RCC 7860 (cell line): ENCODE measurements around the gene MARCHF3.
"Not testable (repeated sequence)": the region's sequence is repeated elsewhere in the genome, so short reads cannot be mapped to it uniquely, and the experiment has no call there.

Source experiments
- DNase-seq: peaks from one replicate; pipeline ENCODE4 v3.0.0-alpha.2; 2015; ENCODE audit warnings: low spot score
- FAIRE-seq: peaks from 2 replicates; lab custom pipeline; 2012; peaks lifted over from hg19 to GRCh38; lab: Jason Lieb, UNC

The MARCHF3 gene

GRCh38 chr5:126924331-126925033 is 105.9 kb downstream of the MARCHF3 start:
- no peak for DNase-seq
- no peak for FAIRE-seq

DNA sequence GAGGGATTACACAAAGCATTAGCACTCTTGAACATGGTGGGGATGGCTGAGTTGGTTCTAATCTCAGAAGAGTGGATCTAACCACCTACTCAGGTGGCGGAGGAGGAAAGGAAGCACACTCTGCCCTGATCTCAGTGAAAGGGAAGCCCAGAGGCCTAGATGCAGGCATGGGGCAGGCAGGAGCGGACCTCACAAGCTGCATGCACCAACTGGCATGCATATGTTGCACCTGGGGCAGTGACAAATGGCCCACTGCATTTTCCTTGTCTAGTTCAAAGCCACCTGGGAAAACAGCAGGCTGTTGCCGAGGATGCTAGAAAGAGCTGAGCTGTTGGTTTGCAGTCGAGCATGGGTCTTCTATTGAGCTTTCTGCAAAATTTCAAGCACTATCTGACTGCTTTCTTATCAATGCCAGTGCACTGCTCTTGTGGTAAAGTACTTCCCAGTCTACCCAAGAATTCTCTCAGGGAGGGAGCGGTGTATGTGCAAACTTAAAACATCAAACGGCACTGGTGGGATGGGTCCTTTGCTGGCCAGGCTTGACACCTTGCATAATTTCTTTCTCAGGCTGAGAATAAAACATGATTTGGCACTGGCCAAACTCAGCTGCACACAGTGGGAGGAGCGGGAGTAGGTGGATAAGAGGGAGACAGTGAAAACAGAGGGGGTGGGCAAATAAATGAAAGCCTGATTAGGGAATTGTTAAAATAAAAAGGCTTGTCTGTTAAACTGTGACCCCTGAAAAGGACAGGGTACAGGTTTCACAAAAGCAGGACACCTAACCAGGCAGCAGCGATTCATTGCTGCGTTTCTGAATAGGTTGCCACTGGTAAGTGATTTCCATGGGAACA is 108.9 kb downstream of the MARCHF3 start:
- no peak for DNase-seq
- no peak for FAIRE-seq

DNA sequence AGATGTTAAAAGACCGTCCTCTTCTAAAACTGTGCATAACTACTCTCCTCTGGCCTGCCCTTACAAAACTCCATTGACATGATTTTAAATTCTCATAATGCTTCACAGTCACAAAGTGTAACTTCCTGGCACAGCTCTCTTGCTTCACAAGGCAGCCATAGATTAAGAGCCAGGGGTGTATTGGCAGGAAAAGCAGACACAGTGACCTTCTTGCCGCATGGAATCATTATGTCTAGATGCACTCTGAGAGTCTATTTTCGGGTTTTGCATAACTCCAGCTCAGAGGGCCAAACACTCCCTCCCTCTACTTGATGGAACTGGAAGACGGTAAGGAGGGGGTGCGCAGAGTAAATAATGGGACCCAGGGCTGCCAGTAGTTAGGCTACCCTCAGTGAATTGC is 110.1 kb downstream of the MARCHF3 start:
- DNase-seq (no peak), FAIRE-seq (no peak)

DNA sequence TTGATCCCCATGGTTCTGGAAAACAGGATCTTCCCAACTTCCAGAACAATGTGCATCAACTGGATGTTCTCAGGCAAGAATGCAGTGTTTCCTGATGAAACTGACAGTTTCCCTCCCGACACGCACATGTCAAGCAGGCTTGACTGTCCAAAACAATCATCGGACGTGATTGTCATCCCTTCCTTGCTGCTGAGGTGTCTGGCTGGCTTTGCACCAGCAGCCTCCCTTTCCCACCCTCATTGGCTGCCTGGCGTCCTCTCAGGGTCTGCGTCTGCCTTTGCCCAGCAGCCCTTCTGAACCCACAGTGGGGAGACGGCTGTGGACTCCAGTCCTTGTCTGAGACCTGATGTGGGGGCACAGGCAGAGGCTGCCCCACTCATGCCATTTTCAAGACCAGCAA is 110.8 kb downstream of the MARCHF3 start:
- FAIRE-seq, result no peak

DNA sequence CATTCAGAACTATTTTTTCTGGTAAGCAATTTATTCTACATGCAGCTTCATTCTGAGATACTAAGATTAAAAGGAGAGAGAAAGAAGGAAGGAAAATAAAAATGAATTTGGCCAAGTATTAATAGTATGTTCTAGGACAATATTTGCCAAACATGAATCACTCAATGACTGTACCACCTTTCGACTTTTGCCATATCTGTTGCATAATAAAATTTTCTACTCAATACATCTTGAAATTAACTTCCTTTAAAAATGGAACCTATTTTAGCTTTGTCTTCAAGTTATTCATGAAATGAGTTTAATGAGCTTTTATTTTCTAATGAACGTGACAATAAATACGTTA is 111.8 kb downstream of the MARCHF3 start:
- FAIRE-seq (no peak), DNase-seq (no peak)

More for the DNA sequence above, 110.8 kb downstream of the MARCHF3 start:
- DNase-seq, result no peak

- DNase-seq (peak; percentile 12), FAIRE-seq (no peak)
Measured at GRCh38 chr5:126917918-126918614, 112.3 kb downstream of the MARCHF3 start.

GRCh38 chr5:126915496-126915895 is 114.9 kb downstream of the MARCHF3 start:
- no peak for FAIRE-seq

DNA sequence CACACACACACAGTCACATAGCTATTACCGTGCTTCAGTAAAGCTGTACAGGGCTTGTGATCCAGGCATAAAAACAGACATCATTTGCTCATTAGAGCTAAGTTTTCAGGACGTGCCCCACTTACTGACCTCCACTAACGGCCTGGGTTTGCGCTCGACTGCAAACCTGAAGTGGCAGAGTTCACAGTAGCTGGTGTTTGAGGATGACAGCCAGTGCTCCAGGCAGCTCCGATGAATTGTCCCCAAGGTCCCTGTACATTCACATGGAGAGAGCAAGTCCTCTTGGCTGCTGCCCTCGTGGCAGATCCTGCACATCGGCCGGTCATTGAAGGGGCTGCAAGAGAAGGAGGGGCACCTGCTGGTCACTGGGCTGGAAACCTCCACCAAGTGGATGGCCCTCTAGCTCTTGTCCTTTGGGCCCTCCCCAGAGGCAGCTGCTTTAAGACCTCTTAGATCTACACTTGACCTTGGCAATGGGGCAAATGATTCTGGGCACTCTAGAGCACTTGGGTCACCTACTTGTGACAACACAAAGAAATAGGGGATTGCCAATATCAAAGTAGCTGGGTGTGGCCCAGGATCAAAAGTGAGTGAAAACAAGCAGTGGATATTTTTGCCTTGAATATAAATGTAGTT is 115.4 kb downstream of the MARCHF3 start:
- FAIRE-seq (no peak), DNase-seq (no peak)

More at GRCh38 chr5:126915496-126915895, 114.9 kb downstream of the MARCHF3 start:
- no peak for DNase-seq

GRCh38 chr5:126912616-126913200 is 117.7 kb downstream of the MARCHF3 start:
- no peak for DNase-seq

GRCh38 chr5:126911986-126912385 is 118.4 kb downstream of the MARCHF3 start:
- DNase-seq (no peak), FAIRE-seq (no peak)

More at GRCh38 chr5:126912616-126913200, 117.7 kb downstream of the MARCHF3 start:
- FAIRE-seq, result no peak

DNA sequence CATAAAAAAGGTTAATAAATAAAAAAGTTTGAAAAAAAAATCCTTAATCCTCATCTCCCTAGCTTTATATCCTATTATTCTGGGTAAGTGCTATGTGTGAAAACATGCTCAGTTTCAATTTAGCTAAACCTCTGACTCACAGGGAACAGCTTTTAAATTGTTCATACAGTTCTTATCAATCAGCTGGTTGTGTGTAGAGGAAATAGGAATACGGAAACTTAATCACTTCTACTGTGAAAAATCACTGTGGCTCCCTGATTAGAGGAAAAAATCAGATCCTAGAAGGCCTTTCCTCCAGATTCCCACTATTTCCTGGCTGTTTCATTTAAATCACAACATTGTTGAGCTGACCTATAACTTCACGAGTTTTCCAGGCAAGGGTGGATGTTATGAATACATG is 120.5 kb downstream of the MARCHF3 start:
- DNase-seq, result no peak
- no peak for FAIRE-seq

DNA sequence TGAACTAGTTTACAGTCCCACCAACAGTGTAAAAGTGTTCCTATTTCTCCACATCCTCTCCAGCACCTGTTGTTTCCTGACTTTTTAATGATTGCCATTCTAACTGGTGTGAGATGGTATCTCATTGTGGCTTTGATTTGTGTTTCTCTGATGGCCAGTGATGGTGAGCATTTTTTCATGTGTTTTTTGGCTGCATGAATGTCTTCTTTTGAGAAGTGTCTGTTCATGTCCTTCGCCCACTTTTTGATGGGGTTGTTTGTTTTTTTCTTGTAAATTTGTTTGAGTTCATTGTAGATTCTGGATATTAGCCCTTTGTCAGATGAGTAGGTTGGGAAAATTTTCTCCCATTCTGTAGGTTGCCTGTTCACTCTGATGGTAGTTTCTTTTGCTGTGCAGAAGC is 126.0 kb downstream of the MARCHF3 start:
- FAIRE-seq, DNase-seq: not testable (repeated sequence)

DNA sequence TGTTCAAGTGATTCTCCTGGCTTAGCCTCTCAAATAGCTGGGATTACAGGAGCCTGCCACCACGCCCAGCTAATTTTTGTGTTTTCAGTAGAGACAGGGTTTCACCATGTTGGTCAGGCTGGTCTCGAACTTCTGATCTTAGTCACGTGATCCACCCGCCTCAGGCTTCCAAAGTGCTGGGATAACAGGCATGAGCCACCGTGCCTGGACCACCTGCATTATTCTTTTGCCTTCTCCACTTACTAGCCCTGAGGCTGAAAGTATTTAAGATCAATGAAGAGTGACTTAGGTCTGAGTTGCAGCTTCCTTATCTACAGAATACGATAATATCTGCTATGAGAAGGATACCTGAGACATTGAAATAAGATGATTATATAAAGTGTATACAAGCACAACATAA is 129.6 kb downstream of the MARCHF3 start:
- DNase-seq, result no peak

GRCh38 chr5:126899476-126899875 is 130.9 kb downstream of the MARCHF3 start:
- FAIRE-seq, result no peak
- no peak for DNase-seq

More for the DNA sequence above, 129.6 kb downstream of the MARCHF3 start:
- no peak for FAIRE-seq

- DNase-seq (no peak), FAIRE-seq (no peak)
Measured at GRCh38 chr5:126897851-126898630, 132.3 kb downstream of the MARCHF3 start.

GRCh38 chr5:126896170-126896702 is 134.1 kb downstream of the MARCHF3 start:
- DNase-seq, result no peak
- no peak for FAIRE-seq

- not testable (repeated sequence) for FAIRE-seq, DNase-seq
Measured at GRCh38 chr5:126895712-126896111, 134.6 kb downstream of the MARCHF3 start.

GRCh38 chr5:126890414-126890813 is 139.9 kb downstream of the MARCHF3 start:
- DNase-seq, FAIRE-seq: not testable (repeated sequence)

GRCh38 chr5:126888175-126888574 is 142.2 kb downstream of the MARCHF3 start:
- DNase-seq, result no peak
- no peak for FAIRE-seq
